WI38 (cell line): ENCODE data around the gene SLC29A3.
A peak's percentile ranks its signal among the peaks of the same experiment; 100 is the strongest.
"Not testable (repeated sequence)": the region's sequence is repeated elsewhere in the genome, so short reads cannot be mapped to it uniquely, and the experiment has no call there.

ENCODE experiments used
- H3K4me3 ChIP-seq: 2 replicates; pipeline ENCODE4 v1.5.1; 2011; ENCODE audit warnings: low read depth, mild to moderate bottlenecking, control low read depth, low read length
- TF ChIP-seq, protein P1 (sequence below): IDR thresholded peaks from 2 replicates; pipeline ENCODE4 v1.5.1; 2012; ENCODE audit warnings: low read depth, mild to moderate bottlenecking, control low read depth, low read length

Gene SLC29A3

DNA sequence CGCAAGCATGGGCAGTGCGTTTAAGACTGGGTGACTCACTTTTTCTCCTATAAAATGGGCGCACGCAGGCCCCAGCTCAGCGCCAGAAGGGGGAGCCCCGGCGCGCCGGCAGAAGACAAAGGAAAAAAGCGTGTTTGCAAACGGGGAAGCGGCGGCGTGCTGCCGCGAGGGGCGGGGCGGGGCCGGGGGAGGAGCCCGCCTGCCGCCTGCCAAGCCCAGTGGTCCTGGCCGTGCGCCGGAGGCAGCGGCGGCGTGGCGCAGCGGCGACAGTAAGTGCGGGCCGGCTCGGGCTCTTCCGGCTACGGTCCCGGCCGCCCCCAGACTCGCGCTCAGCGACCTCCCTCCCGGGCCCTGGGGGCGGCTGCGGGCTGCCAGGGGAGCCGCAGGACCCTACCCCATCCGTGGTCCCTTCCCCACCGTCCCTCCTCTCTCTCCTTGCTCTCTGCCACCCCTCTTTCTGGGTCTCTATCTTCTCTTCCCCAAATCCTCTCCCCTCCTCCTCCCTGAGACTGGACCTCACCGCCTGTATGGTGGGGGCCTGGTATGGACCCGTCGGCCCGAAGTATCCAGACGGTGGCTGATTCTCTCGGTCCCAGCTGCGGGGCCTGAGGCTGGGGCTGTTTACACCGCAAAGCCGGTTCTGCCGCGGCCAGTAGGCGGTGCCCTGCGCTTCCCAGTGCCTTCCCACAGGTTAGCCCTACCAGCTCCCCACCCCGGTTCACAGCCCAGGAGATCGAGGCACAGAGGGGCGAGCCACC, at the start of gene SLC29A3:
Gene SLC29A3 (plus strand): TSS at position 218 of the 758 bp plus-strand sequence. CDS start 51 bp downstream, at position 269.
- H3K4me3 ChIP-seq: peak within 1 kb of the TSS; percentile 68
- TF ChIP-seq, protein P1, sequence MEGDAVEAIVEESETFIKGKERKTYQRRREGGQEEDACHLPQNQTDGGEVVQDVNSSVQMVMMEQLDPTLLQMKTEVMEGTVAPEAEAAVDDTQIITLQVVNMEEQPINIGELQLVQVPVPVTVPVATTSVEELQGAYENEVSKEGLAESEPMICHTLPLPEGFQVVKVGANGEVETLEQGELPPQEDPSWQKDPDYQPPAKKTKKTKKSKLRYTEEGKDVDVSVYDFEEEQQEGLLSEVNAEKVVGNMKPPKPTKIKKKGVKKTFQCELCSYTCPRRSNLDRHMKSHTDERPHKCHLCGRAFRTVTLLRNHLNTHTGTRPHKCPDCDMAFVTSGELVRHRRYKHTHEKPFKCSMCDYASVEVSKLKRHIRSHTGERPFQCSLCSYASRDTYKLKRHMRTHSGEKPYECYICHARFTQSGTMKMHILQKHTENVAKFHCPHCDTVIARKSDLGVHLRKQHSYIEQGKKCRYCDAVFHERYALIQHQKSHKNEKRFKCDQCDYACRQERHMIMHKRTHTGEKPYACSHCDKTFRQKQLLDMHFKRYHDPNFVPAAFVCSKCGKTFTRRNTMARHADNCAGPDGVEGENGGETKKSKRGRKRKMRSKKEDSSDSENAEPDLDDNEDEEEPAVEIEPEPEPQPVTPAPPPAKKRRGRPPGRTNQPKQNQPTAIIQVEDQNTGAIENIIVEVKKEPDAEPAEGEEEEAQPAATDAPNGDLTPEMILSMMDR: peak; percentile 62

DNA sequence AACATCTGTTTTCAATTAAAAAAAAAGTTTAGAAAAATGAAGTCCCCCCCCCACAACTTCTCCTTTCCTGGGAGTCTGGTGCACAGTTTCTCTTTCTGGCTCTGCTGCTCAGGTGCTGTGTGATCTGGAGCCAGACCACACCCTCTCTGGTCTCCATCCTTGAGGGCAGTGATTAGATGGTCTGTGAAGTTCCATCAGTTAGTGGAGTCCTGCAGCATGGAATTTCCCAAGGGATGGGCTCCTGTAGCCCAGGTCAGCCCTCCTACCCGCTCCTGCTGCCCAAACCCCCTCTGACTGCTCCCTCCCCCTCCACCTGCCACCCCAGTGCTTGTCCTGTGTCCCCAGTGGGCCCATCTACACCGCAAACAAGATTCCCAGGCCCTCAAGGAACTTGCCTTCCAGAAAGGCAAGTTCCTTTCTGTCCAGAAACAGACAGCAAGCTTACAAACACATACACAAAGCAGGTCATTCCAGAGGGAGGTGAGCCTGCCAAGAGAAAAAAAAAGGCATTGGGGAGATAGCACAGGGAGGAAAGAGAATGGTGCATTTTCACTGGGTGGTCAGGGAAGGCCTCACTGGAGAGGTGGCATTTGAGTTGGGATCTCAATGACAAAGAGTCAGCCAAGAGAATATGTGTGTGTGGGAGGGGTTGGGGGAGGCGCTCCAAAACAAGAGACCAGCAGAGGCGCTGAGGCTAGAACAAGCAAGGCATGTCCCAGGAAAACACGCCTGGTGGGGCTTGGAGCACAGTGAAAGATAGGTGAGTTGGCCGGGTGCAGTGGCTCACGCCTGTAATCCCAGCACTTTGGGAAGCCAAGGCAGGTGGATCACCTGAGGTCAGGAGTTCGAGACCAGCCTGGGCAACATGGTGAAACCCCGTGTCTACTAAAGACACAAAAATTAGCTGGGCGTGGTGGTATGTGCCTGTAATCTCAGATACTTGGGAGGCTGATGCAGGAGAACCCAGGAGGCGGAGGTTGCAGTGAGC, 49.5 kb upstream of the SLC29A3 start:
- no peak overlapping the region for H3K4me3 ChIP-seq
- TF ChIP-seq, protein P1: no peak

DNA sequence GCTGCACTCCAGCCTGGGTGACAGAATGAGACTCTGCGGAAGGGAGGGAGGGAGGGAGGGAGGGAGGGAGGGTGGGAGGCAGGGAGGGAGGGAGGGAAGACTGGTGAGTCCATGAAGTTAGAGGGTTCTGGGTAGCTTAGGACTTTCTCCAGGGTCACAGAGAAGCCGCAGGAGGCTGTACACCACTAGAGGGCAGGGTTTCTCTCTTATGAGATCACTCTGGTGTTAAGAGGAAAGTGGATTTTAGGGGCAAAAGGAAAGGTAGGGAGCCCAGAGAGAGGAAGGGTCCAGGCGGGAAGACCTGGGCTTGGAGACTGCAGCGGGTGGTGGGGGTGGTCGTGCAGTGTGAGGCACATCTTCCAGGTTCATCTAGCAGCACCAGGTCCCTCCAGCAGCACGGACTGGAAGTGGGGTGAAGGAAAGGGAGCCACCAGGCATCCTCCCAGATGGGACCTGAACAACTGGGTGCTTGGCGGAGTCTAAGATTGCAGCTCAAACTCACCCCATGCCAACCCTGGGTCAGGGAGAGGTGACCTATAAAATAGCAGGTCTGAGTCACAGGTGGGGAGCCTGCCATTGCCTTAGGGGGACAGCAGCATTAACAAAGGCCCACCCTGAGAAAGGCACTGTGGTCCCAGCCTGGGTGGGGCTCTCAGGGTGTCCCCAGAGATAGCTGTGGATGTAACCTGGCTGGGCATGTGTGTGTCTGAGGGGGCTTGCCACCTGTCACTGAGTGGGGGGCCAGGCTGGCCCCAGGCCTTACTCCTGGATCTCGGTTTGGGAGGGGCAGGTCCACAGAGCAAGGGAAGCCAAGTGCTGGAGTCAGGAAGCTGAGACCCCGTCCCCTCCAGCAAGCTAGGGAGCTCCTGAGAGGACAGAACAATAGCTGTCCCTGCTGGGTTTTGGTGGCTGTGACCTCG, 48.5 kb upstream of the SLC29A3 start:
- TF ChIP-seq, protein P1: peak; percentile 77

DNA sequence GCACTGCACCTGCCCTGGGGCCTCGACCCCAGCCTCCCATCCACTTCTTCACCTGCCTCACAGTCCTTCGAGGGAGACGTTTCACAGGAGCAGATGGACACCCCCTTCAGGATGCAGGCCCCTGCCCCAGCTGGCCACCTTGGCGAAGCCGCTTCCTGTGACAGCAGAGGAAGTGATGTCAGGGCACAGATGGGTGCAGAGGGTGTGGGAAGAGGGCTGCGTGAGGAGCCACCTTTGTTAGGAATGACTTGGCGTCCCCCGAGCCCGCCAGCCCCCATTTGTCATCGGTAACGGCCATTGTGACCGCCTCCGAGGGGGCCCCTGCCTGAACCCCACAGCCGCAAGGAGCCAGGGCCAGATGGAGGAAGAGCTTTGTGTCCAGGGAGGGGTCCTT, 47.4 kb upstream of the SLC29A3 start:
- no peak overlapping the region for H3K4me3 ChIP-seq
- TF ChIP-seq, protein P1: no peak

More for the DNA sequence above, 48.5 kb upstream of the SLC29A3 start:
- H3K4me3 ChIP-seq: no peak overlapping the region

DNA sequence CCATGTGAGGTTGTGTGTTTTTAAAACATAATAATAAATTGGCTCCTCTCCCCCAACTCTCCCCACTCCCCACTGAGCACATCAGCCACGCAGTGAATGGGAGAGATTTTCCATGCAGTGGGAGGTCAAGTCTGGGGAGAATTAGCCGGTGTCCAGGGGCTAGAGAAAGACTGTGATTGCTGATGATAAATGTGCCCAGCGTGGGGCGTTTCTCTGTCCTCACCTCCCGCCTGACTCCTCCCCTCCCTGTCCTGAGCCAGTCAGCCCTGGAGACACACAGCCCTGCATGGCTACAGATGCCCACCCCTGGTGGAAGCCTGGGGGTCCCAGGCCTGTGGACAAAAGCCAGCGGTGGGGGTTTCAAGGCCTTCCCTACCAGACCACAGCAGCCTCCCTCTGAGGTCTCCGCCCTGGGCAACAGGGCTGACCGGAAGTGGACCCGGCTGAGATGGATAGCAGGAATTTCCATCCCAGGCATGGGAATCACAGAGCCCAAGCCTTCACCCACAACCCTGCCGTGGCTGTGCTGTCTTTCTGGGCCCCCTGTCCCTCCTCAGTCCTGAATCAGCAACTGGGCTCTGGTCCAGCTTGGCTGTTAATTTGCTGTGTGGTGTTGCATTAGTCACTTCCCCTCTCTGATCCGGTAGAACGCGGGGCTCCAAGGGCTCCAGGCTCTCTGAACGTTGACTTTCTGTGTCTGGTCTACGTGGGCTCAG, 46.8 kb upstream of the SLC29A3 start:
- TF ChIP-seq, protein P1: no peak
- H3K4me3 ChIP-seq: no peak overlapping the region

DNA sequence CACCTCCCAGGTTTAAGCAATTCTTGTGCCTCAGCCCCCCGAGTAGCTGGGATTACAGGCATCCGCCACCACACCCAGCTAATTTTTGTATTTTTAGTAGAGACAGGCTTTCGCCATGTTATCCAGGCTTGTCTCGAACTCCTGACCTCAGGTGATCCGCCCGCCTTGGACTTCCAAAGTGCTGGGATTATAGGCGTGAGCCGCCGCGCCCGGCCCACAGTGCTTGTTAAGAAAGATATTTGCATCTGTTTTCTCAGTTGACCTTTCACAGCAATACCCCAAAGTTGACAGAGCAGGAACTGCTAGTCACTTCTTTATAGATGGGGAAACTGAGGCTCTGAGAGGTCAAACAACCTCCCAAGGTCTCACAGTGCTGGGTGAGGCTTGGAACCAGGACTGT, 46.1 kb upstream of the SLC29A3 start:
- not testable (repeated sequence) for H3K4me3 ChIP-seq
